ENCODE data around the gene TMEM233.

Gene TMEM233

DNA sequence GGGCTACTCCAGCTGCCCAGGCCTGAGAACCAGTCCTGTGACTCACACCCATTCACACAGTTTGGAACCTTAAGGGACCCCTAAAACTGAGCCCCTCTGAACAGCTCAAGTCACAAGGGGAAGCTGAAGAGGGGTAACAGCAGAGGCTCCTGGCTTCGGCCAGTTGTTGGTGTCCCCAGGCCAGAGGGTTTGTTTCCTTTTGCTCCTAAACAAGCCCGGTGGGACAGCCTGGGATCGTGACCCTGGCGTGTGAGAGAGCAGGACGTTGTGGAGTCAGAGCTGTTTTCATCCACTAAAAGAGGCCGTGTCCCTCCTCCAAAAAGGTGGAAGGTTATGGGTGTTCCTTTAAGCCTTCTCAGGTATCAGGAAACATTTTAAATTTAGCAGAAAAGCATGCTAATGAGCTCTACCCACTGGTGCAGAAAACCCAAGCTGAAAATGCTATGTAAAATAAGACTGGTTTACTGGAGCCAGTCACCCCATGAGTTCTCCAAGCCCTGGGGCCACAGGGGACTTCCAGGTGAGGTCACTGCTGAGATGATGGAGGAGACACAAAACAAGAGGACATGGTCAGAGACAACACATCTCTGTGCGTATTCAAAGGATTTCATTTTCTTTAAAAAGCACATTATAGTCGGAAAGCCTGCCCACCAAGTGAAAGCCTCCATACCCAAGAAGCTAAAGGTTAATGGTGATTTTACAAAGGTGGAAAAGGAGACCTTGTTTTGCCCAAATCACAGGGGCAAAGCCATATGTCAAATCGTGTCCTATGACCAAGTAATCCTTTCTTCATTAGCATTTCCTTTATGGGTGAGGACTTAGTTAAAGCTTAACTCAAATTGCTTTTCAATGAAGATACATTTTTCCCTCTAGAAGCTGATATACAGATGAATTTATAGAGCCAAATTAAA, 88.4 kb downstream of the TMEM233 start:
- DNase-seq (ENCODE audit: low read depth): no peak

GRCh38 chr12:119682639-119683252, 89.2 kb downstream of the TMEM233 start:
- no peak for DNase-seq (ENCODE audit: low read depth)

DNA sequence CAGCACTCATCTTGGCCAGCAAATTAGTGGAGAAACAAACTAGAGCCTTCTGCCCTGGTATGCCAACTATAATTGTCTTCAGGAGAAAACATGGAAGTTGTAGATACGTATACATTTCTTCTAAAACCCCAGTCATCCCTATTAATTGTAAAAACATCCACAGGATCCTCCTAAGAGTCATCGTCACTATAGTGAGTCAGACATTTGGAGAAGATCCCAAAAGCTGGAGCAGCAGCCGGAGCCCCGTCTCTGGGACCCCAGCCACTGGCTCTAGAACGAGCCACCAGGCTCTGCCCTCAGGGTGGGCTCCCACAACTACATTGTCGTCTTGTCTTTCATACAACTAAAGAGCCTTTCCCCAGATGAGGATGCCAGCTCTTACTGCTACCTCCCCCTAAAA, 89.8 kb downstream of the TMEM233 start:
- DNase-seq (ENCODE audit: low read depth): no peak

DNA sequence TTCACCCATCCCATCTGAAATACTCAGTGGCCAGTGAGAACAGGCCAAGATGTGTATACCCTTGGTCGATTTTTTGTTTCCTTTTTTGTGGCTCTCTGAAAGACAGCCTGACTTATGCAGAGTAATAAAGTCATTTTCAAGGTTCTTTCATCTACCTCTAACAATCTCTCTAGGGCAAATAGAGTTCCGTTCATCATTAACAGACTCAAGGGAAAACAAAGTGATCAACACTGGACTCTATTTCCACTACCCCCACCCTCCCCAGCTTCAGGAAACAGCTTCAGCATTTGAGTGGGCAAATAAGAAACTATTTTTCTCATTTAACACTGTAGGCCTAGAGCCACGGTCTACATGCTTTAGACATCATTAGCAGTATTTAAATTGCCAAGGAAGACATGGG, 90.2 kb downstream of the TMEM233 start:
- no peak for DNase-seq (ENCODE audit: low read depth)

DNA sequence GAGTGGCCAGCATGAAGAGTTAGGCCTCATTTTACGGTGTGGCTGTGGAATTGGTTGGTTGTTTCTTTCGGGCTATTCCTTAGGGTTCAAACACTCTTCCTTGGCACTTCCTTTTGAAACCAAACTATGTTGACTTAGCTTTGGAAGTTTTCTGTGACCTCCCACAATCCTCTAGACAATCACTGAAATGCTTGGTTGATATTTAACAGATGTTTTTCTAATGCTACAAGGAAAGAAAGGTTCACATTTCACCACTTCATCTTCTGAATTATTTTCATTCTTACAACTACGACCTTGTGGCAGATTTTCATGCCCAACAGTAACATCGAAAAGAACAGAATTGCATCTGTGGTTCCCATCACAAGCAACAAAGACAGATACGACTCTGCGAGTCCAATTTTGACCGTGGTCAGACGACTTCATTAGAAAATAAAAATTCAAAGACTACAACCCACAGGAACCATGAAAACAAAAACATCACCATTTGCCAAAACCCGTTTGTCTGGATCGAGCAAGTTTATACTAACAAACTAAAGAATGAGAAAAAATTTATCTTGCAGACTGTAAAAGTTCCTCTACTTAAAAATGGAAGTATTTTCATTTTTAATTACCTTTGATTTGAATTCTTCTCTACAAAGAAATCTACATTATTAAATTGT, 91.3 kb downstream of the TMEM233 start:
- no peak for DNase-seq (ENCODE audit: low read depth)

- no peak for DNase-seq (ENCODE audit: low read depth)
Measured at GRCh38 chr12:119685375-119685774, 91.8 kb downstream of the TMEM233 start.

DNA sequence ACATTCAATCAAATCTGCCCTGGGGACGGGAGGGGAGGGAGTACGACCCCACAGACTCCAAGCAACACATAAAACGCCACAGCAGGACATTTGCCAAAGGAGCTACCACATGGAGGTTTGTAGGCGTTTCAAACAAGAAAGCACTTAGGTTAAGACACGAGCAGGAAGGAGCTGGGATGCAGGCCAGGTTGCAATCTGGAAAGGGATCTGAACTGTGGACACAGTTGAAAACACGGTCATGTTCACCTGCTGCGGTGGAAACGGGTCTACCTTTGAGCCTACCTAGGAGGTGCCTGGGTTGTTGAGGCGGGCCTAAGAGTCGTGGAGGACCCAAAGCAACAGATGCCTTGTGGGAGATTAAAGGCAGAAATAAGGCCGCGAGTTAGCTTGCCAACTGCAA, 92.8 kb downstream of the TMEM233 start:
- no peak for DNase-seq (ENCODE audit: low read depth)

DNA sequence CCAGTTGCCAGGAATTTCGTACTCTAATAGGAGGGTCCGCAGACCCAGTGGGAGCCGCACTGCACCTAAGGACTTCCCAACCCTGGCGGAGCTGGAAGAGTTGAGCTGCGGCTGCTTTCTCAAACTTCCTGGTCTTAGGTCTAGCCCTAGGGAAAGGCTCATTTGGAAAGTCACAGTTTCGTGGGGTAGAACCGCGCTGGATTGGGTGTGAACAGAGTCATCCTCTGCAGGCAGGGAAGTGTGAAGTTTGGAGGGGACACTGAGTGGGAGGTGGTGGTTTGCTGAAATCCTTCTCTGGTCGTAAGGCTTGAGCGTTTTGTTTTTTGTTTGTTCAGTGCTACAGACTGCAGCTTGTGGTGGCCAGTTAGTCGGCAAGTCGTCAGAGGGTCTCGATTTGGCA, 93.2 kb downstream of the TMEM233 start:
- DNase-seq (ENCODE audit: low read depth): no peak

GRCh38 chr12:119687406-119687805, 93.8 kb downstream of the TMEM233 start:
- no peak for DNase-seq (ENCODE audit: low read depth)

DNA sequence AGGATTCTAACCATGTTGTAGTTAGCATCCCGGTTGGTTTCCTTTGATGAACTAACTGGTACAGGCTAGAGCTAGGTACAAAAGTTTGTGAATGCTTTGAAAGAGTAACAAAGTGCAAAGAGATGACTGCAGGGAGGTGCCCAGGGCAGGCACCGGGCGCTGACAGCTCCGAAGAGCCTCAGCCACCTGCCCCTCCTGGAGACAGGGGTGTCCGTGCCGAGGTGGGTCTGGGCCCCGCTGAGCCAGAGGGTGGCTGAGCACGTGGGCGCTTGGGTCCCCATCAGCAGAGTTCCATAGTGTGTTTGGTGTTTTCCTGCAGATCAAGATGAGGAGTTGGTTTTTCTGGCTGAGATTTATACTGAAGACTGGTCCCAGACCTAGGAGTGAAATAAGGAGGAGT, 94.3 kb downstream of the TMEM233 start:
- no peak for DNase-seq (ENCODE audit: low read depth)

DNA sequence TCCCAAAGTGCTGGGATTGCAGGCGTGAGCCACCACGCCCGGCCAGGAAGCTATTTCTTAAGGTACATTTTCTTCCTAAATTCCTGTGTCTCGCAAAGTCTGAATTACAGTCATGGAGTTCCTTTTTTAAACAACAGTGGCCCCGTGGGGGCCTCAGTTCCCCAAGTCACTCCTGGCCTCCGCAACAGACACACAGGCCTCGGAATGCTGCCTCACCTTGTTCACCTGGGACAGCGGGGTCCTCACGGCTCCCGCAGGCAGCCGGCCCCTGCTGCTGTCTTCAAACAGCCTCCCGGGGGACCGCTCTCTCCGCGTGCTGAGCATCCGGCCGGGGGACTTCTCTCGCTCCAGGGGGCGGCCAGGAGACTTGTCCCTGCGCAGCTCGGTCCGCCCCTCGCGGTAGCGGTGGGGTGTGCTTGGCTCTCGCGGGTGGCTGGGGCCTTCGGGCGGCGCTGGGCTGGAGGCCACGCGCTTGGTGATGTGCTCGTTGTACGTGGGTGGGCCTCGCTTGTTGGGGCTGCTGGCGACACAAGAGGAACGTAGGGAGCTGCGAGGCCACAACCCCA, 96.4 kb downstream of the TMEM233 start:
- DNase-seq (ENCODE audit: low read depth): no peak

GRCh38 chr12:119691202-119691810, 97.7 kb downstream of the TMEM233 start:
- DNase-seq (ENCODE audit: low read depth): no peak

GRCh38 chr12:119692410-119692809, 98.8 kb downstream of the TMEM233 start:
- no peak for DNase-seq (ENCODE audit: low read depth)
